ENCODE measurements around the gene ZNF462.

ZNF462 gene

DNA sequence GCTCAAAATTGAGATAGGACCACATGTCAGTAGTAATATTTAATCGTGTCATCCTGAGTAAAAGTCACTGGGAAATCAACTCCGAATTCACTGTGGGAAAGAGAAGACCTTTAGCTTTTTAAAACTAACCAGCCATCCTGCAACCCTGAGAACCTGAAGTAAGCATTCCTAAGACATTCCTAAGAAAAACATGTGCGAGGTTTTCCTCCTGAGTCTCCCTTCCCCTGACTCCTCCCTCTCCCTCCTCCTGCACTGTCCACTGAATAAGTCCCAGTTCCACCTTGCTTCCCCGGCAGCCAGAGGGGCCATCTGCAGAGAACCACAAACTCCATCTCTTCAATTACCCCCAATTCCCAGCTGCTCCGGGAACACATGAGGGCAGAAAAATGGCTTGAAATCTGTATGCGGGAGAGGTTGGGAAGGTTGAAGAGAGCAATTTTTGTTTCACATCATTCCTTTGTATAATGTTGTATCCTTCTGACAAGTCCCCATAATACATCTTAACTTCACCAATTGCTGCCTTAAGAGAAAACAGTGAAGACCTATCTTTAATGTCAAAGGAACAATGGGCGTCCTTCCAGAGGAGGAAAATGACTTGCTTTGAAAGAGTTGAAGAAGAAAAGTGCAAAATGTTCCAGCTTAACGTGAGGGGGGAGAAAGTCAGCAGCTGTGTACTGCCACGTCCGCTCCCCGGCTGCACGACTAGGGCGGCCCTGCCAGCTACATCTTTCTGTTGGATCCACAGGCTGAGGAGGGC lies 186.3 kb downstream of the ZNF462 start:
- H3K4me3 Mint-ChIP-seq = no peak overlapping the region
- H3K9me3 Mint-ChIP-seq = no peaks in the 10 kb centered on the region
- no peak overlapping the region for H3K27ac Mint-ChIP-seq
- H3K4me1 Mint-ChIP-seq = no peaks in the 10 kb centered on the region
- DNase-seq (no peak), ATAC-seq (no peak)
- H3K27me3 Mint-ChIP-seq = no peaks in the 10 kb centered on the region

DNA sequence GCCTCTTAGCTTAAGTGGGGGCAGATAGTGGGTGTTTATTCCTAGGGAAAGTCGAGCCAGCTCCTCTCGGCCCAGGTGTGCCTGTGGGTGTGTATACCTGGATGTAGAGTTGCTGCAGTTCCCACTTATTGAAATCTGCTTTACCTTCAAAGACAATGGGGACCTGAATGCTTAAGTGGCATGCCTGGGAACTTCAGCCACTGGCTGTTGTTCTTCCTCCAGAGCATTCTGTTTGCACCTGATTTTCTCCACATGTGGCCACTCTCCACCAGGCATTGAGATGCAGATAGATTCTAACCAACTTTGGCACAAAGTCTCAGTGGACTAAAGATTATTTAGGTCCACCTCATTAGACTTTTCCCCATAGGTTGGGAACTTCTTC lies 186.8 kb downstream of the ZNF462 start:
- ATAC-seq (no peak), DNase-seq (no peak)
- Mint-ChIP-seq H3K9me3 (no peaks in the 10 kb centered on the region), H3K4me1 (no peaks in the 10 kb centered on the region), H3K27ac (no peak overlapping the region), H3K4me3 (no peak overlapping the region), H3K27me3 (no peaks in the 10 kb centered on the region)

DNA sequence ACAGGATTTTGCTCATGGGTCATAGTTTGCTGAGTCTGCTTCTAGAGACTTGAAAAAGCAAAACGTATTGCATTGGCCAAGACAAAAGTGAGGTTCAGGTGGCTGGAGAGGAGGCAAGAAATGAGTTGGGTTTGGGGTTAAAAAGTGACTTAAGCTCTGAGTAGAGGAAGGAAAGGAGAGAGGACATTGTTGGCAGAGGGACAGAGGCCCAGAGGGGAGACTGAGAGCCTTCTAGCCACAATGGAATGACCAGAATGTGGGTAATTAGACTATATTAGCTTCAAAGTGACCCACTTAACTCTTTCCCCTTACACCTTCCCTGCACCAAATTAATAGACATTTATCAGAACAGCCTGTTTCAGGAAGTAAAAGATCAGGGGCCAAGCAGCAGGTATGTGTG lies 188.4 kb downstream of the ZNF462 start:
- Mint-ChIP-seq H3K4me3 (no peak overlapping the region), H3K9me3 (no peaks in the 10 kb centered on the region), H3K27me3 (no peaks in the 10 kb centered on the region), H3K4me1 (no peaks in the 10 kb centered on the region), H3K27ac (no peak overlapping the region)
- no peak for DNase-seq
- ATAC-seq = no peak

DNA sequence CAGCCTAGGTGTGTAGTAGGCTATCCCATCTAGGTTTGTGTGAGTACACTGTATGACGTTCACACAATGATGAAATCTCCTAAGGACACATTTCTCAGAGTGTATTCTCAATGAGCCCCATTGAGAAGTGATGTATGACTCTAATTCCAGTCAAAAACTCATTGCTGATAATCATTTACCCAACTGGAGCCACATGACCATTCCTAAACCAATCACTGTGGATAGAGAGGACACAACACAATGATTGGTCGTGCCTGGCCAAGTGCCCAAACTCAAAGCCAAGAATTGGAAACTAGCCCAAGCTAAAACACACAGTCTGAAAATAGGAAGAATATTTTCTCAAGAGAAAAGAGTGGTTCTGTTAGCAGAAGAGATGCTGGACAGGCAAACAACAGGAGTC lies 191.2 kb downstream of the ZNF462 start:
- Mint-ChIP-seq H3K27ac (no peak overlapping the region), H3K4me1 (no peaks in the 10 kb centered on the region), H3K27me3 (no peaks in the 10 kb centered on the region), H3K4me3 (no peak overlapping the region), H3K9me3 (no peaks in the 10 kb centered on the region)
- no peak for DNase-seq
- no peak for ATAC-seq

DNA sequence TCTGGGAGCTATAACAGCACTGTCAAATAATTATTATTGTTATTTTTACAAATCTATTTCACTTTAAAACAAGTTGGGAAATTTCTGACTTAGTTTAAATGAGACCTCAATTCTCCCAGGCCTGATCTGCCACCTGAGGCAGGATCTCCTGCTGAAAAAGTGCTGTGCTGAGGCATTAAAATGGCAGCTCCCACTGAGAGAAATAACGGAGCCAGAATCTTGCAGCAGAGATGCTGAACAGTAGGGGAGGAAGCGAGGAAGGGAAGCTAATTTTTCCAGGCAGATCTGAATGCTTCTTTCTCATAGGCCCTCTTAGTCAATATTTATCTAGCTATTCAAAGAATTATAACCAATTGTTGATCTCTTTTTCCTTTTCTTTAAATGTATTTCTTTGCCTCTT lies 196.3 kb downstream of the ZNF462 start:
- H3K9me3 Mint-ChIP-seq = peaks cover 0 to 5% of the 10 kb centered on the region in 2 donors
- DNase-seq (no peak), ATAC-seq (no peak)
- H3K27me3 Mint-ChIP-seq = no peaks in the 10 kb centered on the region
- no peaks in the 10 kb centered on the region for H3K4me1 Mint-ChIP-seq
- no peak overlapping the region for H3K4me3 Mint-ChIP-seq
- H3K27ac Mint-ChIP-seq = no peak overlapping the region

DNA sequence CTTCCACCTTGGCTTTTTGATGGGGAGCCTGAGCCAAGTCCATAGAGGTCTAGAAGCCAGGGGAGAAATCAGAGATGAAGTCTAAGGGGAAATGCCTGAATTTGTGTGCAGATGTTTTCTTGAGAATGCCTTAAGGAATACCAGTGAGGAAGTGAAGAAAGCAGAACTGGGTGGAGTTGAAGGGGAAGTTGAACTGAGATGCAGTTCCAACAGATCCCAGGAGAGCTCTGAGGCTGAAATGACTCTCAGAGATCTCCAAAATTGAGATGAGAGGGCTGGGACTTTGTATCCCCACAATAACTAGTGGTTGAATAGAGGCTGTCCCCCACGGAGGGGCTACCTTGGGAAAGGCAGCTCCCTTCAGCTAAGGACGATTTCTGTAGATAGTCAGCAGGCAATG lies 197.1 kb downstream of the ZNF462 start:
- Mint-ChIP-seq H3K4me1 (no peaks in the 10 kb centered on the region), H3K27me3 (no peaks in the 10 kb centered on the region), H3K4me3 (no peak overlapping the region), H3K9me3 (peaks cover 0 to 5% of the 10 kb centered on the region in 2 donors), H3K27ac (no peak overlapping the region)
- DNase-seq = no peak
- no peak for ATAC-seq
